ENCODE measurements around the gene DHX15.

The DHX15 gene

DNA sequence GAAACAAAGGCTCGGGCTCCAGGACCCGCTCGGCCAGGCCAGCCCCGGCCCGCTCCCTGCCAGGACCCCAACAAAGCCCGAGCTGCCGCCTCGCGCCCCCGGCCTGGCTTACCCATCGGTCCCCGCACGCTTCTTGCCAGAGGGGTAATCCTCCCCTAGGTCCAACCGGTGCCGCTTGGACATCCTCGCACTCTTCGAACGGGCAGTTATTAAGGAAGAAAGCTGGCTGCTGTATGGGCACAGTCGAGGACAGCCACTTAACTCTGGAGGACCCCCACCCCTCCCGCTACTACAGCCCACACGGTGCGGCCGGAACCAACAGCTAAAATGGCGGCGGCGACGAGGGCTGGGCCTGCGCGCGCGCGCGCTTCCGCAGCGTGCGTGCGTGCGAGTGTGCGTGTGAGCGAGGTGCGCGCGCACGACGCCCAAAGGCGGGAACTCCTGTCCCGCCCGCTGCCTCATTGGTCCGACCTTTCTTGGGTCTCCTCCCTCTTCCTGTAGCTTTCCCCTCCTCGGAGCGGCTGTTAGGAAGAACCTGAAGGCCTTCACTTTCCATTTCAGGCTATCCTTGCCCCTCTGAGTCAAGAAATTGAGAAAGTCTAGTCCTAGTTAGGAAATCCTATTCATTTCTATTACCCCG lies at the start of gene DHX15:
Gene DHX15 (minus strand): TSS at position 344 of the 640 bp plus-strand sequence. CDS start 161 bp downstream, at position 183.
- Mint-ChIP-seq H3K9me3 (no peaks in the 10 kb centered on the region), H3K36me3 (ENCODE audit: low read depth) (peaks cover 47% of the 10 kb centered on the region), H3K4me3 (peak within 1 kb of the TSS; percentile 93), H3K4me1 (ENCODE audit: low read depth) (peaks cover 40% of the 10 kb centered on the region), H3K27me3 (no peaks in the 10 kb centered on the region), H3K27ac (peak within 1 kb of the TSS; percentile 99)
- DNase-seq = peak; percentile 93

GRCh38 chr4:24632011-24632410 lies 47.7 kb upstream of the DHX15 start:
- Mint-ChIP-seq H3K27ac (no peak overlapping the region), H3K4me3 (no peak overlapping the region), H3K9me3 (no peaks in the 10 kb centered on the region), H3K36me3 (ENCODE audit: low read depth) (no peaks in the 10 kb centered on the region), H3K27me3 (peaks cover 20% of the 10 kb centered on the region), H3K4me1 (ENCODE audit: low read depth) (no peaks in the 10 kb centered on the region)
- DNase-seq = no peak

DNA sequence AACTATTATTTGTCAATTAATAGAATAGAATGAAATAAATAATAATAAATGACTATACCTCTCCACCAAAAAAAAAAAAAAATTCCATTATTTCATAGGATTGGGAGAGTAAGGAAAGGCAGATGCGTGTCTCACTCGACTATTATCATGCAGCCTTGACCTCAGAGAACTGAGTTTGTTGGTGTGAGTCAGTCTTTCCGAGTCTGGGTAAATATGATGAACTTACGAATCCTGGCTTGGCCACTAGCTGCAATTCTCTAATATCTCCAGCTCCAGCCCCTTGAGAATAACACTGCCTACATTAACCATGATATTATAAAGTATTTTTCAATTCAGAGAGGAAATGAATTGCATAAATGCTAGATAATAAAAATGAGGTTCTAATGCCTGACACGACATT lies 46.6 kb upstream of the DHX15 start:
- no peaks in the 10 kb centered on the region for H3K4me1 Mint-ChIP-seq (ENCODE audit: low read depth)
- no peak overlapping the region for H3K4me3 Mint-ChIP-seq
- H3K27ac Mint-ChIP-seq = no peak overlapping the region
- no peak for DNase-seq
- H3K27me3 Mint-ChIP-seq = peaks cover 20% of the 10 kb centered on the region
- no peaks in the 10 kb centered on the region for H3K9me3 Mint-ChIP-seq
- no peaks in the 10 kb centered on the region for H3K36me3 Mint-ChIP-seq (ENCODE audit: low read depth)

GRCh38 chr4:24625091-24625490 lies 40.7 kb upstream of the DHX15 start:
- H3K4me1 Mint-ChIP-seq (ENCODE audit: low read depth) = no peaks in the 10 kb centered on the region
- no peak overlapping the region for H3K4me3 Mint-ChIP-seq
- no peak for DNase-seq
- H3K27ac Mint-ChIP-seq = no peak overlapping the region
- H3K36me3 Mint-ChIP-seq (ENCODE audit: low read depth) = no peaks in the 10 kb centered on the region
- H3K27me3 Mint-ChIP-seq = peaks cover 45% of the 10 kb centered on the region
- H3K9me3 Mint-ChIP-seq = peaks cover under 1% of the 10 kb centered on the region

DNA sequence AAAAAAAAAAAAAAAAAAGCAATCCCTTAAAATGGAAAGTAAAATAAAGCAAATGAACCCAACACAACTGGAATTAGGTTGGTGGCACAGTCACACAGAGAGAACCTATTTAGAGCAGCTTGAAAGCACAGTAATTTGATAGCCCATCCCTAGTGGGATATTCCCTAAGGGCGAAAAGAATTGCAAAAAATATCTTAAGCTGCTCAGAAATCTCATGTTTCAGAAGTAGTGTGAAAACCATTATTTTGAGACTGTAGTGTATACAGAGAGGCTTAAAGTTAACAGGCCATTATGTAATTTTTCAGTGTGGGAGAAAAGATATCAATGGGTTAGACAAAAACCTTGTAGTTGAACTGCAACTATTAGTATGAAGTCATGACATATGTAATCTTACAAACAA lies 40.0 kb upstream of the DHX15 start:
- Mint-ChIP-seq H3K36me3 (ENCODE audit: low read depth) (no peaks in the 10 kb centered on the region), H3K27ac (no peak overlapping the region), H3K27me3 (peaks cover 41% of the 10 kb centered on the region), H3K9me3 (peaks cover 2% of the 10 kb centered on the region), H3K4me1 (ENCODE audit: low read depth) (no peaks in the 10 kb centered on the region), H3K4me3 (no peak overlapping the region)
- no peak for DNase-seq

GRCh38 chr4:24622146-24622834 lies 37.9 kb upstream of the DHX15 start:
- Mint-ChIP-seq H3K4me3 (no peak overlapping the region), H3K27ac (no peak overlapping the region), H3K36me3 (ENCODE audit: low read depth) (no peaks in the 10 kb centered on the region), H3K27me3 (peaks cover 35% of the 10 kb centered on the region), H3K4me1 (ENCODE audit: low read depth) (no peaks in the 10 kb centered on the region), H3K9me3 (peaks cover 2% of the 10 kb centered on the region)
- no peak for DNase-seq

DNA sequence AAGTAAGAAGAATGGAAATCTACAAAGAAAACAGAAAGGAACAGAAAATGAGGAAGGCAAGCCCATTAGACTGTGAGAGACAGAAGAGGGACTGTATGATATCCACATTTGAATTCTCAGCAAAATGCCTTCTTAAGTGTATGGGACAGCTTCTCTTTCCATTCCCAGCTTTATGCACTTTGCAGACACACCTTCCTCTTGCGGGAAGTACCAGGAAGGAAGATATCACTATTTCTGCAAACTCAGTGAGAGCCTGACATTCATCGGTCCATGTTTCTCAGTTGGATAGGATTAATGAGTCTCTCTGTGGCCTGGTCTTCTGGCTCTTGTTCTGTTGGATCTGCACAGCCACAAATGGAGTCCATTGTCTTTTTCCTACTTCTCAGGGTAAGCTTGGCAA lies 31.6 kb upstream of the DHX15 start:
- Mint-ChIP-seq H3K27ac (no peak overlapping the region), H3K27me3 (peaks cover 4% of the 10 kb centered on the region), H3K36me3 (ENCODE audit: low read depth) (no peaks in the 10 kb centered on the region), H3K9me3 (peaks cover 2% of the 10 kb centered on the region), H3K4me3 (no peak overlapping the region), H3K4me1 (ENCODE audit: low read depth) (peaks cover 6% of the 10 kb centered on the region)
- no peak for DNase-seq

DNA sequence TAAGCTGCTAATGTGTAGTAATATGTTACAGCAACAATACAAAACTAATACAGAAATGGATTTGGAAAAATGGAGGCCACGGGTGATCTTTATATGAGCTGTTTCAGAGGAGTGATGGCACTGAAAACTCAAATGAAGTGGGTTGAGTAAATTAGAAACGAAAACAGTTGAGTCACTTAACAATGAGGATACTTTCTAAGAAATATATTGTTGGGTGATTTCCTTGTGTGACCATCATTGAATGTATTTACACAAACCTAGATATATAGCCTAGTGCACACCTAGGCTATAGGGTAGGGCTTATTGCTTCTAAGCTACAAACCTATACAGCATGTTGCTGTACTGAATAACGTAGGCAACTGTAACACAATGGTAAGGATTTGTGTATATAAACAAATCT lies 30.5 kb upstream of the DHX15 start:
- no peaks in the 10 kb centered on the region for H3K36me3 Mint-ChIP-seq (ENCODE audit: low read depth)
- no peaks in the 10 kb centered on the region for H3K9me3 Mint-ChIP-seq
- no peak overlapping the region for H3K4me3 Mint-ChIP-seq

GRCh38 chr4:24613502-24613901 lies 29.1 kb upstream of the DHX15 start:
- H3K4me3 Mint-ChIP-seq = no peak overlapping the region
- H3K9me3 Mint-ChIP-seq = no peaks in the 10 kb centered on the region
- H3K36me3 Mint-ChIP-seq (ENCODE audit: low read depth) = no peaks in the 10 kb centered on the region
- no peak for DNase-seq
- peaks cover 6% of the 10 kb centered on the region for H3K4me1 Mint-ChIP-seq (ENCODE audit: low read depth)
- H3K27ac Mint-ChIP-seq = no peak overlapping the region
- peaks cover 8% of the 10 kb centered on the region for H3K27me3 Mint-ChIP-seq

More for the DNA sequence above, 30.5 kb upstream of the DHX15 start:
- Mint-ChIP-seq H3K4me1 (ENCODE audit: low read depth) (peaks cover 6% of the 10 kb centered on the region), H3K27ac (no peak overlapping the region), H3K27me3 (peaks cover 3% of the 10 kb centered on the region)
- DNase-seq = no peak

DNA sequence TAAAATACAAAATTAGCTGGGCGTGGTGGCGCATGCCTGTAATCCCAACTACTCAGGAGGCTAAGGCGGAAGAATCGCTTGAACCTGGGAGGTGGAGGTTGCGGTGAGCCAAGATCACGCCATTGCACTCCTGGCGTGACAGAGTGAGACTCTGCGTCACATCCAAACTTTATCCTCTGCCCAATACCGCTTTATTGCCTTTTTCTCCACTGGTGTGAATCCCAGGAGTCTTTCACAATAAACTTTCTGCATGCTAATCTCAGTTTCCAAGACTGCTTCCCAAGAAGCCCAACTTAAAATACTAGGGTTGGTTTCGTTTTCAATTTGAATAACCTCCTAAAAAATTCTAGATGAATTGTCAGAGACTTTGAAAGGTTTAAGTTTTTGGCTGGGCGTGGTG lies 27.2 kb upstream of the DHX15 start:
- Mint-ChIP-seq H3K9me3 (no peaks in the 10 kb centered on the region), H3K4me1 (ENCODE audit: low read depth) (peaks cover 6% of the 10 kb centered on the region), H3K36me3 (ENCODE audit: low read depth) (no peaks in the 10 kb centered on the region), H3K27me3 (peaks cover 8% of the 10 kb centered on the region), H3K27ac (no peak overlapping the region), H3K4me3 (no peak overlapping the region)
- DNase-seq = no peak

GRCh38 chr4:24607334-24607733 lies 23.0 kb upstream of the DHX15 start:
- Mint-ChIP-seq H3K9me3 (no peaks in the 10 kb centered on the region), H3K36me3 (ENCODE audit: low read depth) (no peaks in the 10 kb centered on the region), H3K27ac (no peak overlapping the region), H3K27me3 (peaks cover 7% of the 10 kb centered on the region), H3K4me1 (ENCODE audit: low read depth) (peaks cover 5% of the 10 kb centered on the region), H3K4me3 (no peak overlapping the region)
- no peak for DNase-seq

GRCh38 chr4:24605216-24605615 lies 20.9 kb upstream of the DHX15 start:
- H3K36me3 Mint-ChIP-seq (ENCODE audit: low read depth) = no peaks in the 10 kb centered on the region
- H3K27me3 Mint-ChIP-seq = peaks cover 13% of the 10 kb centered on the region
- no peak overlapping the region for H3K27ac Mint-ChIP-seq
- H3K4me3 Mint-ChIP-seq = no peak overlapping the region
- no peak for DNase-seq
- H3K4me1 Mint-ChIP-seq (ENCODE audit: low read depth) = peaks cover 5% of the 10 kb centered on the region
- no peaks in the 10 kb centered on the region for H3K9me3 Mint-ChIP-seq

- H3K27ac Mint-ChIP-seq = no peak overlapping the region
Measured at GRCh38 chr4:24604558-24605214, 20.3 kb upstream of the DHX15 start.

GRCh38 chr4:24603343-24603742 lies 19.0 kb upstream of the DHX15 start:
- Mint-ChIP-seq H3K4me3 (no peak overlapping the region), H3K27ac (no peak overlapping the region), H3K9me3 (no peaks in the 10 kb centered on the region), H3K36me3 (ENCODE audit: low read depth) (no peaks in the 10 kb centered on the region), H3K27me3 (peaks cover 11% of the 10 kb centered on the region), H3K4me1 (ENCODE audit: low read depth) (peaks cover 5% of the 10 kb centered on the region)
- DNase-seq = no peak

More at GRCh38 chr4:24604558-24605214, 20.3 kb upstream of the DHX15 start:
- H3K9me3 Mint-ChIP-seq = no peaks in the 10 kb centered on the region
- no peaks in the 10 kb centered on the region for H3K36me3 Mint-ChIP-seq (ENCODE audit: low read depth)
- H3K4me1 Mint-ChIP-seq (ENCODE audit: low read depth) = peaks cover 5% of the 10 kb centered on the region
- H3K4me3 Mint-ChIP-seq = no peak overlapping the region
- no peak for DNase-seq
- peaks cover 17% of the 10 kb centered on the region for H3K27me3 Mint-ChIP-seq

GRCh38 chr4:24601121-24601520 lies 16.8 kb upstream of the DHX15 start:
- Mint-ChIP-seq H3K27ac (no peak overlapping the region), H3K9me3 (no peaks in the 10 kb centered on the region), H3K27me3 (peaks cover 11% of the 10 kb centered on the region), H3K36me3 (ENCODE audit: low read depth) (no peaks in the 10 kb centered on the region), H3K4me1 (ENCODE audit: low read depth) (peaks cover 5% of the 10 kb centered on the region), H3K4me3 (no peak overlapping the region)
- no peak for DNase-seq

All from activated T-cell treated with anti-CD3 and anti-CD28 coated beads, Interleukin-2, amount 50 U/mL, for 24 hours (primary cell).